DND-41 (cell line): Measurements from ENCODE around the gene GLRA3.

Experiments used
- CTCF ChIP-seq: IDR thresholded peaks from 2 replicates; pipeline ENCODE4 v1.5.1; 2012; ENCODE audit warnings: borderline replicate concordance, low read length, moderate library complexity, mild to moderate bottlenecking; ENCODE audit not compliant: poor library complexity, severe bottlenecking; ENCODE audit errors: extremely low read depth
- EZH2 ChIP-seq: IDR thresholded peaks from 3 replicates; pipeline ENCODE4 v1.6.1; 2012; ENCODE audit warnings: borderline replicate concordance, low read depth, mild to moderate bottlenecking, moderate library complexity, low read length, inconsistent platforms; ENCODE audit not compliant: severe bottlenecking

DNA sequence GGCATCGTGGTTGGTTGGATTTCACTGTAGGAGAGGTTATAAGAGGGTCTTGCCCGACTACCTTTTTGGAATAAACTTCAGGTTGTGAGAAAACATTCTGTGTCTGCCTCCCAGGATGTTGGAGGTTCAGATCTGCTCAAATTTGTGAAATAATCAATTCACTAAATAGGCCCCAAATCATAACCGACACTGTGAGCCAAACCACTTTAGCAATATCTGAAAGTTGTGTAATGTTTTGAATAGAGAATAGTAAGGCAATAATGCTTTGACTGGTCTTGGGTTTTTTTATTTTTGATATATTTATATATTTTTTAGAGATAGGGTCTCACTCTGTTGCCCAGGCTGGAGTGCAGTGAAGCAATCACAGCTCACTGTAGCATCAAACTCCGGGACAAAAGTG lies 131.2 kb downstream of the GLRA3 start:
- TF ChIP-seq CTCF (no peak), EZH2 (no peak)
